ENCODE data around the gene ITGB3. TPM values are rescaled to one million over a fixed set of nuclear protein-coding genes. Genes with fewer than 3 reads are reported as not detected.

ITGB3 gene
- total and polyA plus RNA-seq, 7 donors = 0.69 to 62.7 (median 28.5) TPM

DNA sequence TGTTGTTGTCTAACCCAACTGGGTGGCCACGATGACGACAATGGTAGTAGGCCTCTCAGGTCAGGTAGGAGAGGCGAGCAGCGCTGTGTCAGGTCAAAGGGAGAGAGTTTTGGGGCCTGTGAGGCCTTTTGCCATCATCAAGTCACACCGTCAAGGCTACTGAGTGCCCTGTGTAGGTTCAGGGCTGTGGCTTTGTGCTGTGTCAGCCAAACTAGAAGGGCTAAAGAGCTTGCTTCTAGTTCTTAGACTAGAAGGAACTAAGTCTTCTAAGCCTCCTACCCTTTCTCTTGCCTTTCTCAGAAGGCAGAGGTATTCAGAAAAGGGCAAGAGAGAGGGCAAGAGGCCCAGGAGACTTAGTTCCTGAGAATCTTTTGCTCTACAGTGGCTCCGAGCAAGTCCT, 45.1 kb downstream of the ITGB3 start:
- Histone ChIP-seq H3K27me3 (no peaks in the 10 kb centered on the region), H3K27ac (peak overlapping the region in 3 of 4 donors; percentile 17 to 41 (median 23)), H3K36me3 (peaks cover 17 to 61% (median 30%) of the 10 kb centered on the region in 4 donors), H3K4me1 (peaks cover 0 to 36% (median 23%) of the 10 kb centered on the region in 4 donors), H3K9me3 (no peaks in the 10 kb centered on the region), H3K4me3 (no peak overlapping the region)
- no peak for DNase-seq
- intact Hi-C loops (cut with DNase I) = no loop called here
- WGBS, 2 donors = 95 to 97% methylated on average over 6 of the region's 6 CpGs
- TF ChIP-seq EP300 (IDR thresholded peaks at IDR 0.05) (no peak), POLR2A (IDR thresholded peaks at IDR 0.05) (no peak), POLR2AphosphoS5 (IDR thresholded peaks at IDR 0.05) (no peak)
- TF ChIP-seq, protein P1, sequence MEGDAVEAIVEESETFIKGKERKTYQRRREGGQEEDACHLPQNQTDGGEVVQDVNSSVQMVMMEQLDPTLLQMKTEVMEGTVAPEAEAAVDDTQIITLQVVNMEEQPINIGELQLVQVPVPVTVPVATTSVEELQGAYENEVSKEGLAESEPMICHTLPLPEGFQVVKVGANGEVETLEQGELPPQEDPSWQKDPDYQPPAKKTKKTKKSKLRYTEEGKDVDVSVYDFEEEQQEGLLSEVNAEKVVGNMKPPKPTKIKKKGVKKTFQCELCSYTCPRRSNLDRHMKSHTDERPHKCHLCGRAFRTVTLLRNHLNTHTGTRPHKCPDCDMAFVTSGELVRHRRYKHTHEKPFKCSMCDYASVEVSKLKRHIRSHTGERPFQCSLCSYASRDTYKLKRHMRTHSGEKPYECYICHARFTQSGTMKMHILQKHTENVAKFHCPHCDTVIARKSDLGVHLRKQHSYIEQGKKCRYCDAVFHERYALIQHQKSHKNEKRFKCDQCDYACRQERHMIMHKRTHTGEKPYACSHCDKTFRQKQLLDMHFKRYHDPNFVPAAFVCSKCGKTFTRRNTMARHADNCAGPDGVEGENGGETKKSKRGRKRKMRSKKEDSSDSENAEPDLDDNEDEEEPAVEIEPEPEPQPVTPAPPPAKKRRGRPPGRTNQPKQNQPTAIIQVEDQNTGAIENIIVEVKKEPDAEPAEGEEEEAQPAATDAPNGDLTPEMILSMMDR (IDR thresholded peaks at IDR 0.05) = no peak

DNA sequence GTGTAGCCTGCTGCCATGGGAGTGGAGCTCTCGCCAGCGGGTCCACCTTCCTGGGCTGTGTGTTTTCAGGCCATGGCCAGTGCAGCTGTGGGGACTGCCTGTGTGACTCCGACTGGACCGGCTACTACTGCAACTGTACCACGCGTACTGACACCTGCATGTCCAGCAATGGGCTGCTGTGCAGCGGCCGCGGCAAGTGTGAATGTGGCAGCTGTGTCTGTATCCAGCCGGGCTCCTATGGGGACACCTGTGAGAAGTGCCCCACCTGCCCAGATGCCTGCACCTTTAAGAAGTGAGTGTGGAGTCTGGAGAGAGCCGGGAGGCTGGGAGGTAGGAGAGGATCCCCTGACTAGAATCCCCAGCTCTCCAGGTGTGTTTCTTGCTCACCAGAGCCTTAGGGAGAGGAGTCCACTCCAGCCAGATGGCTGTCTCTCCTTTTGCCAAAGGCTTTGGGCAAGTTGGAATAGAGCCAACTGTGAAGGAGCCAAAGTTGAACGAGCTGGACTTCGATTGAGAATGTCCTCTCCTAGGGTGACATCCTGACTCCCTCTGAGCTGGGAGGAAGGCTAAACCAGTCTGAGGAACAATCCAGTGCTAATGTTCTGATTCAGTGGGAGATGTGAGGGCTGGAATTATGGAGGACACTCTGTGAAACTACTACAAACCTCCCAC, 45.7 kb downstream of the ITGB3 start:
- H3K9me3 ChIP-seq = no peaks in the 10 kb centered on the region
- peaks cover 0 to 32% (median 23%) of the 10 kb centered on the region in 4 donors for H3K4me1 ChIP-seq
- H3K27ac ChIP-seq = peak overlapping the region in 3 of 4 donors; percentile 22 to 41 (median 23)
- no peak overlapping the region for H3K4me3 ChIP-seq
- 84 to 89% methylated on average over 13 of the region's 13 CpGs for whole genome bisulfite sequencing, 2 donors
- TF ChIP-seq, protein P1 (IDR thresholded peaks at IDR 0.05) = no peak
- TF ChIP-seq EP300 (IDR thresholded peaks at IDR 0.05) (no peak), POLR2AphosphoS5 (IDR thresholded peaks at IDR 0.05) (no peak), POLR2A (IDR thresholded peaks at IDR 0.05) (no peak)
- H3K27me3 ChIP-seq = no peaks in the 10 kb centered on the region
- no peak for DNase-seq
- H3K36me3 ChIP-seq = peaks cover 17 to 61% (median 30%) of the 10 kb centered on the region in 4 donors
- intact Hi-C loops (cut with DNase I) = no loop called here

DNA sequence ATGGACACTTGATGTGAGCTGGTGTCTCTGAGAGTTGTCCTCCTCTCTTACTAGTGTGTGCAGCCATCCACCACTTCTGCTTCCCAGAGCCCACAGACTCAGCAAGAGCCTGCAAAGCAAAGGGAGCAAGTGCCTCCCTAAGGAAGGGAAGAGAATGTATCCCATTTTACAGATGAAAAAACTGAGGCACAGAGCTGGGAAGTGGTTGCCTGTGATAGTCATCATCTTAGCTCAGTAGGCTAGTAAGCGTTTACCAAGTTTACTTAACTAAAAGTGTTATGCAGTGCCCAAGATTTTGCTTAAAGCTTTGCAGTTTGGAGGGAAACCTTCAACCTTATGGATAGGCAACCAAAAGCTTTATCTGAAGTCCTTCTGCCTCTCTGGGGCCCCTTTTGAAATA, 47.1 kb downstream of the ITGB3 start:
- H3K9me3 ChIP-seq = no peaks in the 10 kb centered on the region
- DNase-seq = no peak
- intact Hi-C loops (cut with DNase I) = no loop called here
- H3K27ac ChIP-seq = no peak overlapping the region
- no peaks in the 10 kb centered on the region for H3K27me3 ChIP-seq
- H3K4me1 ChIP-seq = peaks cover 0 to 31% (median 21%) of the 10 kb centered on the region in 4 donors
- no peak overlapping the region for H3K4me3 ChIP-seq
- peaks cover 17 to 65% (median 28%) of the 10 kb centered on the region in 4 donors for H3K36me3 ChIP-seq
- TF ChIP-seq POLR2AphosphoS5 (IDR thresholded peaks at IDR 0.05) (no peak), EP300 (IDR thresholded peaks at IDR 0.05) (no peak), POLR2A (IDR thresholded peaks at IDR 0.05) (no peak)
- TF ChIP-seq, protein P1 (IDR thresholded peaks at IDR 0.05) = no peak
- 88 to 89% methylated on average over 1 of the region's 1 CpG for WGBS, 2 donors

DNA sequence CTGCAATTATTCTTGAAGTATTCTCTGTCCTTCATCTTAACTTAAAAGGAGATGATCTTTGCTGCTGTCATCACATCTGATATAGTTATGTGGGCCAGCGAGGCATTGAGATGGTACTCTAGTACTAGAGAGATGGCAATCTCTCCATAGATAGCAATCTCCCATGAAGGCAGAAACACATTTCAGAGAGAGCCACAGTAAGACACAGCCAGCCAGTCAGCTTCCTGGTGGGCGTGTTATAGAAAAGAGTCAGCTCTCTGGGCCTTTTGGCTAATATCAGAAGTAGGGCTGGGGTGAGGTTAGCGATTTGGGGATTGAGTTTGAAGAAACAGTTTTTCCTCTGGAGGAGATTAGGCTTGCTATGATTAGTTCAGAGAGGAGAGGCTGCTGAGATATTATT, 47.5 kb downstream of the ITGB3 start:
- no peaks in the 10 kb centered on the region for H3K9me3 ChIP-seq
- no peak overlapping the region for H3K4me3 ChIP-seq
- 83% methylated on average over 3 of the region's 3 CpGs for WGBS, 2 donors
- no peak for DNase-seq
- TF ChIP-seq EP300 (IDR thresholded peaks at IDR 0.05) = no peak
- TF ChIP-seq, protein P1 (IDR thresholded peaks at IDR 0.05) = no peak
- TF ChIP-seq POLR2A (IDR thresholded peaks at IDR 0.05) = no peak
- TF ChIP-seq POLR2AphosphoS5 (IDR thresholded peaks at IDR 0.05) = no peak
- H3K4me1 ChIP-seq = peaks cover 0 to 36% (median 23%) of the 10 kb centered on the region in 4 donors
- peaks cover 17 to 65% (median 28%) of the 10 kb centered on the region in 4 donors for H3K36me3 ChIP-seq
- no peak overlapping the region for H3K27ac ChIP-seq
- intact Hi-C loops (cut with DNase I) = no loop called here
- H3K27me3 ChIP-seq = no peaks in the 10 kb centered on the region

All from sigmoid colon (tissue), 7 donors.